Measurements from ENCODE around the gene KIF15.

GRCh38 chr3:44861412-44862225, 100.0 kb downstream of the KIF15 start, which contains the start of gene TMEM42:
- TF ChIP-seq CTCF (IDR thresholded peaks at IDR 0.05), result peak in 2 of 6 experiments; percentile 9
- peak in 3 of 4 donors; percentile 50 to 86 (median 67) for TF ChIP-seq POLR2A (IDR thresholded peaks at IDR 0.05)

Measured in esophagus squamous epithelium (tissue), 4 donors.